Neural cell (in vitro differentiated cells): ENCODE data around the gene SRP14. TPM values are rescaled to one million over a fixed set of nuclear protein-coding genes. Genes with fewer than 3 reads are reported as not detected.

Source experiments
- H2AFZ ChIP-seq: fragments of 200-600, 300-800 bp; sonication (generic), shearing (Covaris generic); 2 replicates; pipeline ENCODE4 v1.6.0; 2014; ENCODE audit warnings: low read depth, mild to moderate bottlenecking, antibody characterized with exemption, low read length, moderate library complexity
- H3F3A ChIP-seq: fragments of 200-600 bp; shearing (Covaris generic); 2 replicates; pipeline ENCODE4 v1.6.1; 2016; ENCODE audit warnings: mild to moderate bottlenecking, moderate library complexity, mixed read lengths, antibody characterized with exemption, low read length; ENCODE audit not compliant: insufficient read depth, poor library complexity, severe bottlenecking
- H3K27ac ChIP-seq: fragments of 200-600, 300-800 bp; sonication (generic), shearing (Covaris generic); 2 replicates; pipeline ENCODE4 v1.5.1; 2014; ENCODE audit warnings: mild to moderate bottlenecking, low read length, moderate library complexity
- H3K27me3 ChIP-seq: fragments of 300-800, 200-600 bp; sonication (generic), shearing (Covaris generic); 2 replicates; pipeline ENCODE4 v1.6.0; 2014; ENCODE audit warnings: mild to moderate bottlenecking, low read depth, low read length, moderate library complexity; ENCODE audit not compliant: insufficient read depth
- H3K36me3 ChIP-seq: fragments of 300-800, 200-600 bp; sonication (generic), shearing (Covaris generic); 2 replicates; pipeline ENCODE4 v1.5.1; 2014; ENCODE audit warnings: mild to moderate bottlenecking, antibody characterized with exemption, low read length, moderate library complexity; ENCODE audit not compliant: insufficient read depth
- H3K4me2 ChIP-seq: fragments of 300-800, 200-600 bp; sonication (generic), shearing (Covaris generic); 2 replicates; pipeline ENCODE4 v1.6.0; 2014; ENCODE audit warnings: mild to moderate bottlenecking, low read length
- H3K4me3 ChIP-seq: fragments of 300-800, 200-600 bp; sonication (generic), shearing (Covaris generic); 2 replicates; pipeline ENCODE4 v1.5.1; 2014; ENCODE audit warnings: mild to moderate bottlenecking, low read length, moderate library complexity
- H3K79me2 ChIP-seq: fragments of 200-600 bp; shearing (Covaris generic); replicated peaks from 2 replicates; pipeline ENCODE4 v1.6.0; 2014; ENCODE audit warnings: mild to moderate bottlenecking, low read length, moderate library complexity; ENCODE audit not compliant: insufficient read depth
- H3K9ac ChIP-seq: fragments of 300-800, 200-600 bp; sonication (generic), shearing (Covaris generic); 2 replicates; pipeline ENCODE4 v1.6.1; 2016; ENCODE audit warnings: mild to moderate bottlenecking, low read length, mixed read lengths
- H3K9me2 ChIP-seq: fragments of 200-600 bp; shearing (Covaris generic); 2 replicates; pipeline ENCODE4 v1.6.1; 2016; ENCODE audit warnings: mild to moderate bottlenecking, low read length, mixed read lengths; ENCODE audit not compliant: insufficient read depth
- H3K9me3 ChIP-seq: fragments of 200-600, 300-800 bp; sonication (generic), shearing (Covaris generic); 2 replicates; pipeline ENCODE4 v1.6.1; 2016; ENCODE audit warnings: mild to moderate bottlenecking, mixed run types, low read length, moderate library complexity, mixed read lengths
- H4K20me1 ChIP-seq: fragments of 200-600 bp; shearing (Covaris generic); 2 replicates; pipeline ENCODE4 v1.6.1; 2016; ENCODE audit warnings: mild to moderate bottlenecking, mixed run types; ENCODE audit not compliant: insufficient read depth
- EP300 ChIP-seq: fragments of 450-650 bp; conservative IDR thresholded peaks from 2 replicates; pipeline ENCODE4 v1.6.1; 2014; ENCODE audit warnings: antibody characterized with exemption, mild to moderate bottlenecking, moderate library complexity; ENCODE audit not compliant: poor library complexity, severe bottlenecking
- EZH2 ChIP-seq: fragments of 200-600, 300-800 bp; shearing (Covaris generic), sonication (generic); IDR thresholded peaks from 2 replicates; pipeline ENCODE4 v1.6.1; 2014; ENCODE audit warnings: antibody characterized with exemption, low read length, borderline replicate concordance, mild to moderate bottlenecking; ENCODE audit not compliant: insufficient read depth, poor library complexity, severe bottlenecking
- MXI1 ChIP-seq: fragments of 450-650 bp; conservative IDR thresholded peaks from 2 replicates; pipeline ENCODE4 v1.6.1; 2014; ENCODE audit warnings: antibody characterized with exemption, mild to moderate bottlenecking; ENCODE audit not compliant: poor library complexity, severe bottlenecking
- POLR2AphosphoS5 ChIP-seq: IDR thresholded peaks from 2 replicates; pipeline ENCODE4 v1.6.1; 2012
- RAD21 ChIP-seq: fragments of 450-650 bp; conservative IDR thresholded peaks from 2 replicates; pipeline ENCODE4 v1.6.1; 2014; ENCODE audit warnings: antibody characterized with exemption, mild to moderate bottlenecking, moderate library complexity
- SMC3 ChIP-seq: fragments of 450-650 bp; conservative IDR thresholded peaks from 2 replicates; pipeline ENCODE4 v1.6.1; 2014; ENCODE audit warnings: antibody characterized with exemption, mild to moderate bottlenecking, moderate library complexity; ENCODE audit not compliant: poor library complexity
- TAF1 ChIP-seq: IDR thresholded peaks from 2 replicates; pipeline ENCODE4 v1.6.1; 2012; ENCODE audit warnings: low read depth
- polyA plus RNA-seq: library from polyadenylated mRNA; depleted of rRNA; stranded (reverse); fragments of >200 nt; gene quantifications from 2 replicates; pipeline ENCODE4 v1.2.3, GENCODE V29; 2014
- TF ChIP-seq, protein P1 (sequence below): IDR thresholded peaks from 2 replicates; pipeline ENCODE4 v1.6.1; 2012; ENCODE audit warnings: borderline replicate concordance
- TF ChIP-seq, protein P2 (sequence below): fragments of 450-650 bp; IDR thresholded peaks from 2 replicates; pipeline ENCODE4 v1.5.1; 2014; ENCODE audit warnings: antibody characterized with exemption, mild to moderate bottlenecking, moderate library complexity; ENCODE audit not compliant: poor library complexity, severe bottlenecking

SRP14 gene
- polyA plus RNA-seq, 1 donor from 2014 or later, result 490 TPM

DNA sequence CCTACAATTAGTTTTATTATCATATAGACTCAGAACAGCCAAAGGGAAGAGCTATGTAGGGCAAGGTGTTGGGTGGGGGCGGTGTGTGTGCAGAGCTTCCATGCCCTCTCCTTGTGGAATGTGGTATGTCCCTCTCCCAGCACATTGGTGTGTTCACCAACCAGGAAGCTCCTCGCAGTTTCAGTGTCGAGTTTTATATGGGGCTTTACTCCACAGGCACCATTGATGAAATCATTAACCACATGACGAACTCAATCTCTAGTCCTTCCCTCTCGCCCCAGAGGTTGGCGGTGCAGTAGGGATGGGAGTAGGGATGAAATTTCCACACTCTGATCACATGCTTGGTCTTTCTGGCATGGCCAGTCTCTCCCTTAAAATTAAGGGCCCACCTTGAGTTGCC, 13.6 kb upstream of the SRP14 start:
- Histone ChIP-seq H3K79me2 (no peaks in the 10 kb centered on the region), H3K27me3 (no peaks in the 10 kb centered on the region), H3K9me2 (no peaks in the 10 kb centered on the region), H3K9ac (no peak overlapping the region), H3K27ac (no peak overlapping the region), H3K36me3 (no peaks in the 10 kb centered on the region), H3F3A (no peaks in the 10 kb centered on the region), H3K9me3 (no peaks in the 10 kb centered on the region), H2AFZ (no peak overlapping the region), H4K20me1 (no peaks in the 10 kb centered on the region), H3K4me2 (no peak overlapping the region), H3K4me3 (no peak overlapping the region)
- TF ChIP-seq, protein P1, sequence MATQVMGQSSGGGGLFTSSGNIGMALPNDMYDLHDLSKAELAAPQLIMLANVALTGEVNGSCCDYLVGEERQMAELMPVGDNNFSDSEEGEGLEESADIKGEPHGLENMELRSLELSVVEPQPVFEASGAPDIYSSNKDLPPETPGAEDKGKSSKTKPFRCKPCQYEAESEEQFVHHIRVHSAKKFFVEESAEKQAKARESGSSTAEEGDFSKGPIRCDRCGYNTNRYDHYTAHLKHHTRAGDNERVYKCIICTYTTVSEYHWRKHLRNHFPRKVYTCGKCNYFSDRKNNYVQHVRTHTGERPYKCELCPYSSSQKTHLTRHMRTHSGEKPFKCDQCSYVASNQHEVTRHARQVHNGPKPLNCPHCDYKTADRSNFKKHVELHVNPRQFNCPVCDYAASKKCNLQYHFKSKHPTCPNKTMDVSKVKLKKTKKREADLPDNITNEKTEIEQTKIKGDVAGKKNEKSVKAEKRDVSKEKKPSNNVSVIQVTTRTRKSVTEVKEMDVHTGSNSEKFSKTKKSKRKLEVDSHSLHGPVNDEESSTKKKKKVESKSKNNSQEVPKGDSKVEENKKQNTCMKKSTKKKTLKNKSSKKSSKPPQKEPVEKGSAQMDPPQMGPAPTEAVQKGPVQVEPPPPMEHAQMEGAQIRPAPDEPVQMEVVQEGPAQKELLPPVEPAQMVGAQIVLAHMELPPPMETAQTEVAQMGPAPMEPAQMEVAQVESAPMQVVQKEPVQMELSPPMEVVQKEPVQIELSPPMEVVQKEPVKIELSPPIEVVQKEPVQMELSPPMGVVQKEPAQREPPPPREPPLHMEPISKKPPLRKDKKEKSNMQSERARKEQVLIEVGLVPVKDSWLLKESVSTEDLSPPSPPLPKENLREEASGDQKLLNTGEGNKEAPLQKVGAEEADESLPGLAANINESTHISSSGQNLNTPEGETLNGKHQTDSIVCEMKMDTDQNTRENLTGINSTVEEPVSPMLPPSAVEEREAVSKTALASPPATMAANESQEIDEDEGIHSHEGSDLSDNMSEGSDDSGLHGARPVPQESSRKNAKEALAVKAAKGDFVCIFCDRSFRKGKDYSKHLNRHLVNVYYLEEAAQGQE, result no peak
- TF ChIP-seq POLR2AphosphoS5 (no peak), EZH2 (no peak), EP300 (no peak), RAD21 (no peak), MXI1 (no peak), SMC3 (no peak)
- TF ChIP-seq, protein P2, sequence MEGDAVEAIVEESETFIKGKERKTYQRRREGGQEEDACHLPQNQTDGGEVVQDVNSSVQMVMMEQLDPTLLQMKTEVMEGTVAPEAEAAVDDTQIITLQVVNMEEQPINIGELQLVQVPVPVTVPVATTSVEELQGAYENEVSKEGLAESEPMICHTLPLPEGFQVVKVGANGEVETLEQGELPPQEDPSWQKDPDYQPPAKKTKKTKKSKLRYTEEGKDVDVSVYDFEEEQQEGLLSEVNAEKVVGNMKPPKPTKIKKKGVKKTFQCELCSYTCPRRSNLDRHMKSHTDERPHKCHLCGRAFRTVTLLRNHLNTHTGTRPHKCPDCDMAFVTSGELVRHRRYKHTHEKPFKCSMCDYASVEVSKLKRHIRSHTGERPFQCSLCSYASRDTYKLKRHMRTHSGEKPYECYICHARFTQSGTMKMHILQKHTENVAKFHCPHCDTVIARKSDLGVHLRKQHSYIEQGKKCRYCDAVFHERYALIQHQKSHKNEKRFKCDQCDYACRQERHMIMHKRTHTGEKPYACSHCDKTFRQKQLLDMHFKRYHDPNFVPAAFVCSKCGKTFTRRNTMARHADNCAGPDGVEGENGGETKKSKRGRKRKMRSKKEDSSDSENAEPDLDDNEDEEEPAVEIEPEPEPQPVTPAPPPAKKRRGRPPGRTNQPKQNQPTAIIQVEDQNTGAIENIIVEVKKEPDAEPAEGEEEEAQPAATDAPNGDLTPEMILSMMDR, result no peak

DNA sequence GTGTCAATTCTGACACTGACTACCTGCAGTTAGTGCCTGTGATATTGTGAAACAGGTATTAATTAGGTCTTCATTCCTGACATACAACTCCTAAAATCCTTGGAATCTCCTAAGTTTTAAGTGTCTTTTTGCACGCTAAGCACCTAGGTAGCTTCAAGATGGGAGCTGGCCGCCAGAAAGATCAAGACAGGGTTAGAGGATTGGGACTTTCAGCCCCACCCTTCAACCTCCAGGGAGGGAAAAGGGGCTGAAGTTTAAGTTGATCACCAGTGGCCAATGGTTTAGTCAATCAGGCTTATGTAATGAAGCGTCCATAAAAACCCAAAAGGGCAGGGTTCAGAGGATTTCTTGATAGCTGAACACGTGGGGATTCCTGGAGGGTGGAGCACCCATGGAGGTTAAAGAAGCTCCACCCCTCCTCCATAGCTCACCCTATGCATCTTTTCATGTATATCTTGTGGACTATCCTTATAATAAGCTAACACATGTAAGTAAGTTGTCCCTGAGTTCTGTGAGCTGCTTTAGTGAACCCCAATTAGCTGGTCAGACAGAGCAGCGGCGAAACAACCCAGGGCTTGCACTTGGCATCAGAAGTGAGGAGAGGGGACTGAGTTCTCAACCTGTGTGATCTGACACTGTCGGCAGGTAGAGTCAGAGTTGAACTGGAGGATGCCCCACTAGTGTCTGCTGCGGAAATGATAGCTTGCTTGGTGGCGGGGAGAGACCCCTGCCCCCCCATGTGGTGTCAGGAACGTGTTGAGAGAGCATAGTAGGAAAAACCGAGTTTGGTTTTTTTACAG, 12.8 kb upstream of the SRP14 start:
- Histone ChIP-seq H3F3A (no peaks in the 10 kb centered on the region), H4K20me1 (no peaks in the 10 kb centered on the region), H3K27me3 (no peaks in the 10 kb centered on the region), H2AFZ (no peak overlapping the region), H3K9me2 (no peaks in the 10 kb centered on the region), H3K9ac (no peak overlapping the region), H3K27ac (no peak overlapping the region), H3K79me2 (no peaks in the 10 kb centered on the region), H3K4me3 (no peak overlapping the region), H3K9me3 (no peaks in the 10 kb centered on the region), H3K36me3 (no peaks in the 10 kb centered on the region), H3K4me2 (no peak overlapping the region)
- no peak for TF ChIP-seq SMC3
- TF ChIP-seq EP300, result no peak
- TF ChIP-seq EZH2, result no peak
- TF ChIP-seq, protein P2, result no peak
- TF ChIP-seq TAF1, result no peak
- no peak for TF ChIP-seq POLR2AphosphoS5
- TF ChIP-seq, protein P1, result no peak
- TF ChIP-seq RAD21, result no peak
- no peak for TF ChIP-seq MXI1
